ENCODE measurements around the gene DUSP8.
A peak's percentile ranks its signal among the peaks of the same experiment; 100 is the strongest.

The DUSP8 gene

GRCh38 chr11:1570896-1571759 lies 943 bp downstream of the DUSP8 start:
- Histone ChIP-seq H2AFZ (ENCODE audit: low read depth, low read length) (no peak overlapping the region), H3K27me3 (ENCODE audit: low read depth, low read length) (peaks cover 15% of the 10 kb centered on the region; the same call in 1 of the 2 replicates), H3K9ac (ENCODE audit: low read length) (peak overlapping the region; percentile 38; the same call in 1 of the 2 replicates), H3K4me1 (ENCODE audit: low read length) (peaks cover 13% of the 10 kb centered on the region), H3K9me3 (ENCODE audit: insufficient read depth, low read length) (no peaks in the 10 kb centered on the region), H3K4me3 (ENCODE audit: low read length) (peak overlapping the region; percentile 73), H4K20me1 (ENCODE audit: insufficient read depth, low read length) (peaks cover 30% of the 10 kb centered on the region), H3K4me2 (ENCODE audit: low read length) (peak overlapping the region; percentile 75), H3K27ac (ENCODE audit: low read length) (no peak overlapping the region), H3K79me2 (ENCODE audit: low read length) (0 out of 2 replicates have a peak, but pooled peaks cover 5% of the 10 kb centered on the region), H3K36me3 (replicated peaks; ENCODE audit: low read depth, low read length) (no peaks in the 10 kb centered on the region)
- TF ChIP-seq CTCF (IDR thresholded peaks at IDR 0.05; ENCODE audit: low read depth, low read length) (no peak), EZH2phosphoT487 (IDR thresholded peaks at IDR 0.05; ENCODE audit: low read depth) (no peak)

- Histone ChIP-seq H3K4me2 (ENCODE audit: low read length) (peak overlapping the region; percentile 75; the same call in 1 of the 2 replicates), H3K79me2 (ENCODE audit: low read length) (0 out of 2 replicates have a peak, but pooled peaks cover 5% of the 10 kb centered on the region), H3K27me3 (ENCODE audit: low read depth, low read length) (peaks cover 15% of the 10 kb centered on the region; the same call in 1 of the 2 replicates), H3K36me3 (replicated peaks; ENCODE audit: low read depth, low read length) (no peaks in the 10 kb centered on the region), H3K27ac (ENCODE audit: low read length) (no peak overlapping the region), H3K4me1 (ENCODE audit: low read length) (peaks cover 13% of the 10 kb centered on the region), H3K4me3 (ENCODE audit: low read length) (peak overlapping the region; percentile 73; the same call in 1 of the 2 replicates), H3K9ac (ENCODE audit: low read length) (no peak overlapping the region), H4K20me1 (ENCODE audit: insufficient read depth, low read length) (peaks cover 30% of the 10 kb centered on the region), H3K9me3 (ENCODE audit: insufficient read depth, low read length) (no peaks in the 10 kb centered on the region), H2AFZ (ENCODE audit: low read depth, low read length) (no peak overlapping the region)
- TF ChIP-seq CTCF (IDR thresholded peaks at IDR 0.05; ENCODE audit: low read depth, low read length) (no peak), EZH2phosphoT487 (IDR thresholded peaks at IDR 0.05; ENCODE audit: low read depth) (no peak)
Measured at GRCh38 chr11:1570531-1570895, 1.6 kb downstream of the DUSP8 start.

GRCh38 chr11:1570001-1570453 lies 2.0 kb downstream of the DUSP8 start:
- H3K4me1 ChIP-seq (ENCODE audit: low read length), result peaks cover 13% of the 10 kb centered on the region
- no peaks in the 10 kb centered on the region for H3K36me3 ChIP-seq (replicated peaks; ENCODE audit: low read depth, low read length)
- H3K79me2 ChIP-seq (ENCODE audit: low read length), result 0 out of 2 replicates have a peak, but pooled peaks cover 5% of the 10 kb centered on the region
- H3K4me3 ChIP-seq (ENCODE audit: low read length), result no peak overlapping the region
- no peaks in the 10 kb centered on the region for H3K9me3 ChIP-seq (ENCODE audit: insufficient read depth, low read length)
- peaks cover 15% of the 10 kb centered on the region; the same call in 1 of the 2 replicates for H3K27me3 ChIP-seq (ENCODE audit: low read depth, low read length)
- H3K27ac ChIP-seq (ENCODE audit: low read length), result no peak overlapping the region
- H3K4me2 ChIP-seq (ENCODE audit: low read length), result no peak overlapping the region
- H4K20me1 ChIP-seq (ENCODE audit: insufficient read depth, low read length), result peaks cover 28% of the 10 kb centered on the region
- H3K9ac ChIP-seq (ENCODE audit: low read length), result no peak overlapping the region
- TF ChIP-seq EZH2phosphoT487 (IDR thresholded peaks at IDR 0.05; ENCODE audit: low read depth) (no peak), CTCF (IDR thresholded peaks at IDR 0.05; ENCODE audit: low read depth, low read length) (no peak)
- H2AFZ ChIP-seq (ENCODE audit: low read depth, low read length), result no peak overlapping the region

GRCh38 chr11:1569251-1569780 lies 2.8 kb downstream of the DUSP8 start:
- no peak overlapping the region for H3K27ac ChIP-seq (ENCODE audit: low read length)
- H3K36me3 ChIP-seq (replicated peaks; ENCODE audit: low read depth, low read length), result no peaks in the 10 kb centered on the region
- no peaks in the 10 kb centered on the region for H3K9me3 ChIP-seq (ENCODE audit: insufficient read depth, low read length)
- 0 out of 2 replicates have a peak, but pooled peaks cover 5% of the 10 kb centered on the region for H3K79me2 ChIP-seq (ENCODE audit: low read length)
- peaks cover 15% of the 10 kb centered on the region; the same call in 1 of the 2 replicates for H3K27me3 ChIP-seq (ENCODE audit: low read depth, low read length)
- H2AFZ ChIP-seq (ENCODE audit: low read depth, low read length), result no peak overlapping the region
- peaks cover 13% of the 10 kb centered on the region for H3K4me1 ChIP-seq (ENCODE audit: low read length)
- TF ChIP-seq EZH2phosphoT487 (IDR thresholded peaks at IDR 0.05; ENCODE audit: low read depth) (no peak), CTCF (IDR thresholded peaks at IDR 0.05; ENCODE audit: low read depth, low read length) (no peak)
- H4K20me1 ChIP-seq (ENCODE audit: insufficient read depth, low read length), result peaks cover 25% of the 10 kb centered on the region
- H3K4me2 ChIP-seq (ENCODE audit: low read length), result no peak overlapping the region
- H3K4me3 ChIP-seq (ENCODE audit: low read length), result no peak overlapping the region
- no peak overlapping the region for H3K9ac ChIP-seq (ENCODE audit: low read length)

Data from OCI-LY3 (cell line).